SK-N-SH (cell line): ENCODE measurements around the gene GFPT1.

ENCODE experiments used
- CHD2 ChIP-seq: fragments of 150-350 bp; IDR thresholded peaks from 2 replicates; pipeline ENCODE4 v1.6.1; 2018; ENCODE audit warnings: low read length; ENCODE audit not compliant: partially characterized antibody
- JUND ChIP-seq: IDR thresholded peaks from 2 replicates; pipeline ENCODE4 v1.4.0; 2012
- MAX ChIP-seq: IDR thresholded peaks from 2 replicates; pipeline ENCODE4 v1.4.0; 2012; ENCODE audit warnings: low read depth
- NFIC ChIP-seq: IDR thresholded peaks from 2 replicates; pipeline ENCODE4 v1.4.0; 2012; ENCODE audit warnings: borderline replicate concordance
- POLR2AphosphoS5 ChIP-seq: IDR thresholded peaks from 2 replicates; pipeline ENCODE4 v1.6.1; 2012; ENCODE audit warnings: low read depth, low read length
- RFX5 ChIP-seq: IDR thresholded peaks from 2 replicates; pipeline ENCODE4 v1.6.1; 2012; ENCODE audit warnings: mild to moderate bottlenecking, improper control_type of control experiment, low read length
- RXRA ChIP-seq: IDR thresholded peaks from 2 replicates; pipeline ENCODE4 v1.4.0; 2012; ENCODE audit warnings: low read depth, mild to moderate bottlenecking, borderline replicate concordance
- SMC3 ChIP-seq: IDR thresholded peaks from 2 replicates; pipeline ENCODE4 v1.6.1; 2012; ENCODE audit warnings: low read depth, low read length, improper control_type of control experiment
- TAF1 ChIP-seq: IDR thresholded peaks from 2 replicates; pipeline ENCODE4 v1.6.1; 2012; ENCODE audit warnings: low read depth, mild to moderate bottlenecking, low read length, moderate library complexity, borderline replicate concordance
- TF ChIP-seq, protein P1 (sequence below): fragments of 200-600 bp; sonication (generic); IDR thresholded peaks from 2 replicates; pipeline ENCODE4 v1.6.1; 2017; ENCODE audit warnings: antibody characterized with exemption, mild to moderate bottlenecking, moderate library complexity

GRCh38 chr2:69306822-69307578, 80.0 kb downstream of the GFPT1 start:
- TF ChIP-seq MAX, result peak; percentile 58; the same call in 1 of the 2 replicates
- TF ChIP-seq RFX5, result no peak
- peak; percentile 12; the same call in 1 of the 2 replicates for TF ChIP-seq RXRA
- no peak for TF ChIP-seq CHD2
- TF ChIP-seq, protein P1, sequence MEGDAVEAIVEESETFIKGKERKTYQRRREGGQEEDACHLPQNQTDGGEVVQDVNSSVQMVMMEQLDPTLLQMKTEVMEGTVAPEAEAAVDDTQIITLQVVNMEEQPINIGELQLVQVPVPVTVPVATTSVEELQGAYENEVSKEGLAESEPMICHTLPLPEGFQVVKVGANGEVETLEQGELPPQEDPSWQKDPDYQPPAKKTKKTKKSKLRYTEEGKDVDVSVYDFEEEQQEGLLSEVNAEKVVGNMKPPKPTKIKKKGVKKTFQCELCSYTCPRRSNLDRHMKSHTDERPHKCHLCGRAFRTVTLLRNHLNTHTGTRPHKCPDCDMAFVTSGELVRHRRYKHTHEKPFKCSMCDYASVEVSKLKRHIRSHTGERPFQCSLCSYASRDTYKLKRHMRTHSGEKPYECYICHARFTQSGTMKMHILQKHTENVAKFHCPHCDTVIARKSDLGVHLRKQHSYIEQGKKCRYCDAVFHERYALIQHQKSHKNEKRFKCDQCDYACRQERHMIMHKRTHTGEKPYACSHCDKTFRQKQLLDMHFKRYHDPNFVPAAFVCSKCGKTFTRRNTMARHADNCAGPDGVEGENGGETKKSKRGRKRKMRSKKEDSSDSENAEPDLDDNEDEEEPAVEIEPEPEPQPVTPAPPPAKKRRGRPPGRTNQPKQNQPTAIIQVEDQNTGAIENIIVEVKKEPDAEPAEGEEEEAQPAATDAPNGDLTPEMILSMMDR, result peak; percentile 79
- peak; percentile 98 for TF ChIP-seq SMC3
- 0 out of 2 replicates have a peak, but pooled peaks have one; percentile 19 for TF ChIP-seq NFIC
- TF ChIP-seq POLR2AphosphoS5, result no peak
- no peak for TF ChIP-seq TAF1
- TF ChIP-seq JUND, result no peak
